ENCODE data around the gene FRA10AC1.
A peak's percentile ranks its signal among the peaks of the same experiment; 100 is the strongest.
"Not testable (repeated sequence)": the region's sequence is repeated elsewhere in the genome, so short reads cannot be mapped to it uniquely, and the experiment has no call there.

Gene FRA10AC1

DNA sequence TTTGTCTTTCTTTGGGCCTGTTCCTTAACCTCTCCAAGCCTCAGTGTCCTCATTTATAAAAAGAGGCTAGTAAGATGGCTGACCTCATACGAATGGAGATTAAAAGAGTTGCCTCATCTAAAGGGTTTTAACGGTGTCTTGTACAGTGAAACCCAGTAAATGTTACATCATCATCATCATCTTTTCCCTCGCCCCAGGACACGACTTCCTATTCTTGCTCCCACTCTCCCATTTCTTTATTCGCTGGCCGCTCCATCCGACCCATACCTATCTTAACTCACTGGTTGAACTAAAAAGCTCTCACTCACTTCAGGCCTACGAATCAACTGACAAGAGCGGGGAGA is 554 bp downstream of the FRA10AC1 start:
- DNase-seq: peak; percentile 37

DNA sequence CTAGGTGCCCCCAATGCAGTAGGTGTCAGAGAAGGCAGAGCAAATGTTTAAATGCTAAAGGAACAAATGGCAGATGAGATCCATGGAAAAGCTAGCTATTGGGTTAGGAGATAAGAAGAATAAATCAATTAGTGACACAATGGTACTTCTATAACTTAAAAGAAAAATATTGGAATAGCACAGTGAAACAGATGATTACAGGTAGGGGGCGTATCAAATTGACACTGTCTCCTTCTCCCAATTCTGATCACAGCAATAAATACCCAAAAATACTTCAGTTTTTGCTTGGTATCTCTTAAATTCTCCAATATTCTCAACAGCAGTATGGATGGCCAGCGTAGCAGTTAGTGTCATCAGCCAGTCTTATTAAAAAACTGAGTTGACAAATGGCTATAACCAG is 5.2 kb downstream of the FRA10AC1 start:
- DNase-seq: no peak

DNA sequence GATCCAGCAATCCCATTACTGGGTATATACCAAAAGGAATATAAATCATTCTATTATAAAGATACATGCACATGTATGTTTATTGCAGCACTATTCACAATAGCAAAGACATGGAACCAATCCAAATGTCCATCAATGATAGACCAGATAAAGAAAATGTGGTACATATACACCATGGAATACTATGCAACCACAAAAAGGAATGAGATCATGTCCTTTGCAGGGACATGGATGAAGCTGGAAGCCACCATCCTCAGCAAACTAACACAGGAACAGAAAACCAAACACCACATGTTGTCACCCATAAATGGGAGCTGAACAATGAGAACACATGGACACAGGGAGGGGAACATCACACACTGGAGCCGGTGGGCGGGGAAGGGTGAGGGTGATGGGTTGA is 5.8 kb downstream of the FRA10AC1 start:
- not testable (repeated sequence) for DNase-seq

DNA sequence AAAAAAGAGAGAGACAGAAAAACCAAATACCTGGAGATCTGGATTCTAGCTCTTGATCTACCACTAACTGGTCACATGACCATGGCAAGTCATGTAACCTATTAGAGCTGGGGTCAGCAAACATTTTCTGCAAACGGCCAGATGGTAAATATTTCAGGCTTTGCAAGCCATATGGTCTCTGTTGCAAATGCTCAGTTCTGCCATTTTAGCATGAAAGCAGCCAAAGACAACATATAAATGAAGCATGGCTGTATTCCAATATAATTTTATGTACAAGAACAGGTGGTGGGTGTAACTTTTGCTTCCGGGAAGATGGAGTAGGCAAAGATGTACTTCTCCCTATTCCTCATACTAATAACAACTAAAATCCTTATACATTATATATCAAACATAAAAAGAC is 6.7 kb downstream of the FRA10AC1 start:
- peak; percentile 83 for DNase-seq

DNA sequence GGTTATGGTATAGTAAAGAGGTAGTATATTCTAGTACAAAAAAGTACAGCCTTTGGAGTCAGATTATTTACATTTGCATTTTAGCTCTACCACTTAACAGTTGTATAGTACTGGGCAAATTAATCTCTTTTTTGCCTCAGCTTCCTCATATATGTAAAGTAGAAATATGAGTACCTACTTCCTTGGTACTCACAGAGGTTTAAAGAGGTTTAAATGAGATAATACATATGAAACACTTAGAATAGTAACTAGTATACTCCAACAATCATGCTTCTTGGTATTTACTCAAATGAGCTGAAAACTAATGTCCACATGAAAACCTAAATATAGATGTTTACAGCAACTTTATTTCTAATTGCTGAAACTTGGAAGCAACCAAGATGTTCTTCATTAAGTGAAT is 14.7 kb downstream of the FRA10AC1 start:
- DNase-seq: no peak

DNA sequence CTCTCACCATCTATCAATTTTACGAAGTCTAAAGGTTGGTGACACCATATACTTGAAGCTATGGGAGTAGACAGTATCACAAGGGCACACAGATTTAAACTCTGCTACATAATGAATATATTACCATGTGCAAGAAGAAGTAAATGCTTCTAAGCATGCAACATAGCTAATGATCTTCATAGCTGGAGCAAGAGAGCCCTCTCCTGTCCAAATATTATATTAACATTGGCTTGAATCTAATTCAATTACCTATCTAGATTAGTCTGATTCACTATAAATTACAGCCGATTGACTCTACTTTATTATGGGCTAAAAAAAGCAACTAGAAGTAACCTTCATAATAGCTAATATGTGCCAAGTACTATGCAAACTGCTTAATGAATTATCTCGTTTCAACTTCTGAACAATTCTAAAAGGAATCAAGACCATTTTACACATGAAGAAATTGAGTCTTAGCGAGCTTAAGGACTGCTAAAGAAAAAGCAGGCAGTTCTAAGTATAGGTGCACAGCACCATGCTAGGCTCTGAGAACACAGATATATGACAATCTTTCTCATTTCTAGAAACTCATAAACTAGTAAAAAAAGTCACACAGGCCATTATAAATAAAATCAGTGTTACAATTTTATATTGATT is 21.9 kb downstream of the FRA10AC1 start:
- peak; percentile 46 for DNase-seq

DNA sequence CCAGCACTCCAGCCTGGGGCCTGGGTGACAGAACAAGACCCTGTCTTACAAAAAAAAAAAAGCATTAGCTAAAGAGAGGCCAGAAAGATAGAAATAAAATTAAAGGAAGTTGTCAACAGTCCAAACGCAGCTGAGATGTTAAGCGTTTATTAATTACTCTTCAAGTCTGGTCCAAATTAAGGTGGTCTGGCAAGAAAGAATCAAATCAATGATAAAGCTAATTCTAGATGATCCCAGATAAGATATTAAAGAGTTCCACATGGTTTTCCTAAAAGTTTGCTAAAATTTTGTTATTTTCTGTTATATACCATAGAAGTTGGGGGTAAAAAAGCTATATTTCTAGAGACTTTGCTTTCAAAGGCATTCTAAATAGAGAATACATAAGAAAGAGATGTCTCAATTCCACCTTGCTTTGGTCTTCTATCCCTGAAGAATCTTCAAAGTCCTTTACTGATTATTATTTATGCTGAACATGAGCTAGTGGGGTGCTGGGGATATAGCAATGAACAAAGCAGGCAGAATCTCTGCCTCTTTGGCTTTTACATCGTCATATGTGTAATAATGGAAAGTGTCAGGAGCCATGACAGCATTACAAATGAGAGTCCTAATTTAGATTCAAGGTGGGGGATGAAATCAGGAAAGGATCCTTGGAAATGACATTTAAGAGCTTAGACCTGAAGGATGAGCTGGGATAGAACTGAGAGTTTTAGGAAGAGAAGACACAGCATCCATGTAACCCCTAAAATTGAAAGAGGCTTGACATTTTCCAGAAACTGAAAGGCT is 23.4 kb downstream of the FRA10AC1 start:
- DNase-seq: no peak

DNA sequence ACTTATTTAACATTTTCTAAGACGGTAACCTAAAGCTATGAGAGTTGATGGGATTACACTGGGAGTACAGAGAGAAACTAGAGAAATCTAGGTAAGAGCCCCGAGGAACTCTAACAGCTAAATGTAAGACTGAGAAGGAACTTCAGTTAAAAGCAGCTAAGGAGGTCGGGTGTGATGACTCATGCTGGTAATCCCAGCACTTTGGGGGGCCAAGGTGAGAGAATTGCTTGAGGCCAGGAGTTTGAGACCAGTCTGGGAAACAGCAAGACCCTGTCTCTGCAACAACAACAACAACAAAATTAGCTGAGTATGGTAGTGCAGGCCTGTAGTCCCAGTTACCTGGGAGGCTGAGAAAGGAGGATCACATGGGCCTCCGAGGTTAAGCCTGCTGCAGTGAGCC is 24.0 kb downstream of the FRA10AC1 start:
- DNase-seq: no peak

DNA sequence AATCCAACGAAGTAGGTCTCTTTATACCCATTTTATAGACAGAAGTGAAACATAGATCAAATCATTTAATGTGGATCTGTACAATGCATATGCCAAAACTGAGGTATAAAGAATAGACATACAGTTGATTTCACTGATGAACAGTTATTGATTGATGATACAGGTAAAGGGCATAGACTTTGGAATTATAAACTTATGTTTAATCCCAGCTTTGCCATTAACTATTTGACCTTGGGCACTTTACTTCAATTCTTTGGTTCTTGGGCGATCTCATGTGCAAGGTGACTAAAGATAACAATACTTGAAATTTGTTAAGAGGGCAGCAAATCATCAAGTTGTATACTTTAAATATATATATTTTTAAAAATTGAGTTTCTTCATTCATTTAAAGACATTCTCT is 28.6 kb downstream of the FRA10AC1 start:
- no peak for DNase-seq

DNA sequence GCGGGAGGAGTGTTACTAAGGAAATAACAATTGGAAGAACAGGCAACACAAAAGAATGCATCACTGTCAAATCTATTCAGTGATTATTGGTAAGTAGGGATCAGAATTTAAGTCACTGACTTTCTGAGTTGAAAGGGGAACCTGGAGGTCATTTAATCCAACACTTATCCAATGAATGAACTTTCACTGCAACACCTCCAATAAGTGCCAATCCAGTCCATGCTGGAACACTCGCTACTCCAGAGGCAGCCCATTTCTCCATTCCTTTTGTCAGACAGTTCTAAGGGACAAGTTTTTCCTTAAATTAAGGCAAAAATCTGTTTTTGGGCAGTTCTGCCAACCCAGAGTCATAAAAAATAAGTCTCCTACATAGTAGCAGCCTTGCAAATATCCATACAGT is 29.5 kb downstream of the FRA10AC1 start:
- DNase-seq: no peak

DNA sequence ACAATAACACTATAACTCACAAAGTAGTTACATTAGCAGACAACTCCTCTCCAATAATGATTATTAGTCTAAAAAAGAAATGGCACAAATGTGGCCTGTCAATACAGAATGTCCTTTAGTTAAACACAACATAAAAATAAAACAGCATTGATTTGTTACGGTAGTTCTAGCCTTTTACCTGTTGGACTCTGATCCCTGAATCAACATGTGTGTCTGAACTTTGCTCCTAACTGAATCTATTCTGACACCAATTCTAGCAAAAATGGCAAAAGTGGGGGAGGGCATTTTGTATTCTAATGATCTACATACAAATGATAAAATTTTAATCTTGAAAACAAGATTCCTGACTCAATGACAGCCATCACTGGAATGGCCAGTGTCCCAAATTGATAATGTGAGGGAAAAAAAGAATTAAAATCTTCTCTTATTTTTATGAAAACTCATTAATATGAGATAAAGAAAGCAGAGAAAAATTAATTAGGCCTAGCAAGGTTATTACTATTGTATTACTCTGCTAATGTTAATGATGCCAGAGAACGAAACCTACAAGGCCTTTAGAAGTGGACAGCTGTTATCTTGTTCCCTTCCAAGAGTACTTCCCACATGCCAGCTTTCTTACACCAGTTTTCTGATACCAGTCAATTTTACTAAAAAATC is 30.2 kb downstream of the FRA10AC1 start:
- DNase-seq: no peak

DNA sequence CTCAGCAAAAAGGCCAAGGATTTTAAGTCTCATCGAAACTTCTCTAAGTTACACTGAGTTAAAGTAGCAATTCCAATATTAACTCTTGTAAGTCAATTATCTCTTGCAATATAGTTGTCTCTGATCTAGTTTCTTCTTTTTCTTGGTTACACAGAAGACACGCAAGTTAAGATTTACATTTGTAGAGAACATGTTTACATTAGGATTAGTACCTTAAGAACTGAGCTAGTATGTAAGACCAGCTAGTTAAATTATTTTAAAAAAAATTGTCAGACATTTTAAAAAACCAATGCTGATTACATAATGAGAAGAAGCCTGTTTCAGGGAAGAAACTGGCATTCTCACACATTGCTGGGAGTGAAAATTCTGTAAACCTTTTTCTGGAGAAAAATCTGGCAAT is 31.4 kb downstream of the FRA10AC1 start:
- DNase-seq: no peak

DNA sequence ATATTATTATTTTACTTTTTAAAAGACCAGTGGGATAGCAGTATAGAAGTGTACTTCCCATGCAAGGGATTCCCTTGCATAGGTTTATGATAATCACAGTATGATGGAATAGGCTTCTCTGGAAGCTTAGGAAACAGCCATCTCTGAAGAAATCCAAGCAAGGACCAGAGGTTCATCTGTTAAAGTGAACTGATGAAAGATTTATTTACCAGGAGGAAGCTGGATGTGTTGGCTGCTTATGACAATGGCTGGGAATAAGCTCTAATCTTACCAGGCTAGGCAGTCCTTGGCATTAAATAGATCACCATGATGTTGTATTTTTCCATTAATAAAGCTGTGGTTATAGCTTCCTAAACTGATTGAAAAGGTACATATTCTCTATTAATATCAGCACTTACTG is 32.0 kb downstream of the FRA10AC1 start:
- no peak for DNase-seq

DNA sequence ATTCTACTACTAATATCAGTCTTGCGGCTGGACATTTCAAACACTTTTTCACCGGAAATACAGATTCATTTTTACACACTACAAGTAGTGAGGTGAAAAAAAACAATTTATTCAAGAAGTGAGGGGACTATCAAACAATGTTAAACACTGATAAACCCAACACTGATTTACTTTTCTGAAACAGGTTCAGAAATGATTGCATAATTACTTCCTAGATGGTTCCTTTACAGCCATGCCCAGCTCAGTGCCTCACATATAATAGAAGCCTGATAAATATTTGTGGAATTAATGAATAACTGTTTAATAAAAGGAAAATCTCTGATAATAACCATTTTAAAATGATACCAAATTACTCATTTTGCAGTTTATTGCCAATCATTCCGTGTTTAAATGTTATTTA is 34.6 kb downstream of the FRA10AC1 start:
- no peak for DNase-seq

DNA sequence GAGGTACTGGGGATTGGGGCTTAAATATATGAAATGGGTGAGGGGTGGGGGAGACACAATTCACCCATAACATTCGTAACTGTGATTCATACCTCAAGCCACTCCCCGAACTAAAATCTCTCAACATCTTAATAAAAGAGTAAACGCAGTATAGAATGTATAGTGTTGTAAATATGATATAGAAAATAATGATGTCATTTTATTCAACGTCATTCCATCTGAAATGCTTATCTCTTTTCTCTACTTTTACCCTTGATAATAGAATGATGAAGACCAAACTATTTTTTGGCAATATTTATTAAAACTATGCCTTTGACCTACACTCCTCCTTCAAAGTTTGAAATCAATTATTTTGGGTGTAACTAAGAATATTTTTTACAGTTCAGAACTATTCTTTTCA is 36.4 kb downstream of the FRA10AC1 start:
- no peak for DNase-seq

DNA sequence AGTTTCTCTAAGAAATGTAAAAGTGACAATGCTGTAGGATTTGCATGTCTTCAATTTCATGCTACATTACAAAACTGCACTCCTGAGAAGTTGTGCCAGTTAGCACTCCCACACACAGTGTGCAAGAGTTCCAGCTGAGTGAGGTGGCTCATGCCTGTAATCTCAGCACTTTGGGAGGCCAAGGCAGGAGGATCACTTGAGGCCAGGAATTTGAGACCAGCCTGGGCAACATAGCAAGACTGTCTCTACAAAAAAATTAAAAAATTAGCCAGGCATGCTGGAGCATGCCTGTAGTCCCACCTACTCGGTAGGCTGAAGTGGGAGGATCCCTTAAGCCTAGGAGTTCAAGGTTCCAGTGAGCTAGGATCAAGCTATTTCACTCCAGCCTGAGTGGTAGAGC is 44.6 kb downstream of the FRA10AC1 start:
- no peak for DNase-seq

DNA sequence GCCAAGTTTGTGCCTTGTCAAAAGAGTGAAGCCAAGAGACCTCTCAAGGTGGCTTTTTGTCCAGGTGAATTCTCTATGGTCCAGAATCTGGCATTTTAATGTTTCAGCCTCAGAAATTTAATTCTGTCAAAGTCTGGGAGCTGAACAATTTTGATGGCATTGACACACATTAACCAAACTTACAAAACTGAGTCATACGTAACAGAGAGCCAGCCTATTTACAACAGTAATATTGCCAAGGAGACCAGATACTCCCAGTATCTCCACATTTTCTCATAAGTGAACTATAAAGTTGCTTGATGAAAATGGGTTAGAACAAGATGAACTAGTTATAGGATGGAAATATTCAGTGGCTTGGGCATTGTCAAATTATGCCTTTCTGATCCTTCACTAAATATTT is 46.2 kb downstream of the FRA10AC1 start:
- DNase-seq: no peak

DNA sequence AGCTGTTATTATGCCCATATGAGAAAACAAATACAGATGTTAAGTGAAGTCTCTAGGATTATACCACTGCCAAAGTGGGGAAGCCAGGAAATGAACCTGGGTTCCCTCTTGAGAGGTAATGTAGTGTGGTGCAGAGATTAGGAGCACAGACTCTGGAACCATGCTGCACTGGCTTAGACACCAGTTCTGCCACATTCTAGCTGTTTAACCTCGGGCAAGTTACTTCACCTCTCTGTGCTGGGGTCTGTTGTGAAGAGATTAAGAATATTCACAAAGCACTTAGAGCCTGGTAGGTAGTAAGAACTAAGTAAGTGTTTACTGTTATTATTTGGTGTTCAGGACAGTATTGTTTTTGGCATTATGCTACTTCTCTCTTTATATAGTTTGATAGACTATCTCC is 48.2 kb downstream of the FRA10AC1 start:
- DNase-seq: no peak

DNA sequence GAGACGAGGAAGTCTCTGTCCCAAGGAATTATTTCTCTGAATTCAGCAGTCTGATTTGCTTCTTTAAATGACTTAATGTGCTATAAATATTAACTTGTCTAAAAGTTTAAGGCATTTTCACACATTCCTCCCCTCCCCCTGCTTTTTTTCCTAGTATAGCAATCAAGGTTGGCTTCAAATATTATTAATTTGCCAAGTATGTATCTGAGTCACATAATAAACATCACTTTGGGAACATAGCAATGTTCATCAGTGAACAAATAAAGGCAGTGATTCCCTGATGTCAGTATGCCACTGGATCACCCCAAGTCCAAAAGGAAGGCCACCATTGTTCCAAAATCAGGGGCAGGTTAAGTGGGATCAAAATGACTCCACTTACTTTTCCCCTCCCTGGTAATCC is 49.5 kb downstream of the FRA10AC1 start:
- no peak for DNase-seq

DNA sequence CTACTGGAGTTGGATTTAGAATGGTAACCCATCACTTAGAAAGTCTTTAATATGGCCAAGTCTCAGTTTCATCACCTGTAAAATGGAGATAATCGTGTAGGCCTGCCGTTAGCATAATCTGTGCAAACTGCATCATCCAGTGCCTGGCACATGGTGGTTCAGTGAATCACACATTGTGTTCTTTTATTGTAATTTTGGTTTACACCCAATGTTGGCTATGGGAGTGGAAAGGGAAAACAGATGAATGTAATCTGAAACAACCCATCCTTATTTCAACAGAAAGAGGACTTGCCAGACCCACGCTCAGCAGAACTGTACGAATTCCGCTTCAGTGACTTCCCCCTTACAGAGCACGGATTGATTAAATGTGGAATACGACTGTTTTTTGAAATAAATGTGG is 62.6 kb downstream of the FRA10AC1 start:
- no peak for DNase-seq

DNA sequence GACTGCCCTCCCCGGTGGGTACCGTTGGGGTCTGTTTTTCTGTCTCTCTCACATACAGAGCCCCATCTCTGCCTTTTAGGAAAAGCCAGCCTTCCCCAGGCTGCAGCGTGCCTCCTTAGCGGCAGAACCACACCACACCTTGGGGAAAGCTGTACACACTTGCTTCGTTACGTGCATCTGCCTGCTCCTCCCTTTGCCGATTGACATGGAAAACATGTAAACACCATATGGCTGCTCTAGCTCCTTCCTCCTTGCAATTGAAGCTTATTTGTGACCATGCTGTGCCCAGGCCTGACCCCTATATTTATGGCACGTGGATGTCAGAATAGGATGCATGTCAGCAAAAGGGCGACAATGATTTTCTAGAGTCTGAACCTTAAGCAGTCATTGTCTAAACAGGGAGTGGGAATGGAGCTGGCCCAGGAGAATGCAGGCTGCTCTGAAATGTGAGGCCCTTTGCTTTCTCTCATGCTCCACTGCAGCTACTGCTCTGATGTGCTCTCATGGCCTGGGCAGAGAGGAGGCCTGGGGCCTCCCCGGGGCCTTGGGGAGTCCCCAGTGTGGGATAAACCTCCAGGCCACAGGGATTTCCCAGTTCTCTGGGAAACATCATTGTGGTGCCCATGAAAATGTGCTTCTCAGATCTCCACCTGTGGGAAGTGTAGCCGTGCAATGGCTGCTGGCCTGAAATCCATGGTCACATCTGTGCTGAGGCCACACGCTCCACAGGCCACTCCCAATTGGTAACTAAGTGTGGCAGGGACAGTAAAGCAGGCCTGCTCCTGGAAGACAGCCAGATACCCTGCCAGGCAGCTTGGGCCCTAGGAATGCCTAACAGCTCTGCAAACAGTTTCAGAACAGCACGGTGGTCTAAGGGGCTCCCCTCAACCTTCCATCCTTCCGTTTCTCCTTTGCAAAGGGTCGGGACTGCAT is 71.5 kb downstream of the FRA10AC1 start:
- peak; percentile 54 for DNase-seq

DNA sequence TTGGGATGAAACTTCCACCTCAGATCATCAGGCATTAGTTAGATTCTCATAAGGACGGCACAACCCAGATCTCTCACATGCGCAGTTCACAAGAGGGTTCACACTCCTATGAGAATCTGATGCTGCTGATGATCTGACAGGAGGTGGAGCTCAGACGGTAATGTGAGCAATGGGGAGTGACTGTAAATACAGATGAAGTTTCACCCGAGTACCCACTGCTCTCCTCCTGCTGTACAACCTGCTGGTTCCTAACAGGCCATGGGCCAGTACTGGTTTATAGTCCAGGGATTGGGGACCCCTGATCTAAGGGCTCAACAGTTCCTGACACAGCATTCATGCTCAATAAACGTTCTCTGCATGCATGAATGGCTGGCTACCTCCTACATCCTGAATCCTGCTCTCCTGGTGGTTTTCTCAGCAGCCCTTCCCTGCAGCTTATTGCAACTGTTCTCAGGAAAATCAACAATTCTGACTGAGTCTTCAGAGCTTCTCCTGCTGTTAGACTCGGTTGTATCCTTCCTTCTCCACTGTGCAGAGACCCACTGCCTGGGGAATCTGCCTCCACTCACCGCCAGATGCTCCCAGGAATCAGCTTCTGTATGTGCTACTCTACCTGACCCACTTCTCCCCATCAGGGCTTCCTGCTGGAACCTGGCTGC is 72.6 kb downstream of the FRA10AC1 start:
- no peak for DNase-seq

DNA sequence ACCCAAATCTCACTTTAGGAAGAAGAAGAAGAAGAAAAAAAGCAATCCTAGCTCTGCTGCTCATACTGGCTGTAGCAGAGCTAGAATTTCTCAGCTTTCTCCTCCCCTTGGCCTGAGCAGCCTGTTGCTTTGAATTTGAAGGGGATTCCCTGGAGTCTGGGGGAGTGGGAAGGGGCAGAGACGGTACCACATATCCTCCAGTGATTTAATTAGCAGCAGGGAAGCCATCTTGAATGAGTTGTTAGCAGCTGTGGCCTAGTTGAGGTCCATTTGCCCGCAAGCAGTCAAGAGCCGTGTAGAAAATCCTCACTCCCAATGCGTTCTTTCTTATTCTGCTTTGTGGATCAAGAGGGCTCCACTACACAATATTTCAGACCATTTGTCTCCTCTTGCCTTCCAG is 73.5 kb downstream of the FRA10AC1 start:
- DNase-seq: no peak

All from NCI-H69 (cell line).